NCI-H774 (cell line): Measurements from ENCODE around the gene PMVK.

Experiments
- DNase-seq: peaks from one replicate; lab custom pipeline; 2025; lab: John Stamatoyannopoulos, UW

Gene PMVK

DNA sequence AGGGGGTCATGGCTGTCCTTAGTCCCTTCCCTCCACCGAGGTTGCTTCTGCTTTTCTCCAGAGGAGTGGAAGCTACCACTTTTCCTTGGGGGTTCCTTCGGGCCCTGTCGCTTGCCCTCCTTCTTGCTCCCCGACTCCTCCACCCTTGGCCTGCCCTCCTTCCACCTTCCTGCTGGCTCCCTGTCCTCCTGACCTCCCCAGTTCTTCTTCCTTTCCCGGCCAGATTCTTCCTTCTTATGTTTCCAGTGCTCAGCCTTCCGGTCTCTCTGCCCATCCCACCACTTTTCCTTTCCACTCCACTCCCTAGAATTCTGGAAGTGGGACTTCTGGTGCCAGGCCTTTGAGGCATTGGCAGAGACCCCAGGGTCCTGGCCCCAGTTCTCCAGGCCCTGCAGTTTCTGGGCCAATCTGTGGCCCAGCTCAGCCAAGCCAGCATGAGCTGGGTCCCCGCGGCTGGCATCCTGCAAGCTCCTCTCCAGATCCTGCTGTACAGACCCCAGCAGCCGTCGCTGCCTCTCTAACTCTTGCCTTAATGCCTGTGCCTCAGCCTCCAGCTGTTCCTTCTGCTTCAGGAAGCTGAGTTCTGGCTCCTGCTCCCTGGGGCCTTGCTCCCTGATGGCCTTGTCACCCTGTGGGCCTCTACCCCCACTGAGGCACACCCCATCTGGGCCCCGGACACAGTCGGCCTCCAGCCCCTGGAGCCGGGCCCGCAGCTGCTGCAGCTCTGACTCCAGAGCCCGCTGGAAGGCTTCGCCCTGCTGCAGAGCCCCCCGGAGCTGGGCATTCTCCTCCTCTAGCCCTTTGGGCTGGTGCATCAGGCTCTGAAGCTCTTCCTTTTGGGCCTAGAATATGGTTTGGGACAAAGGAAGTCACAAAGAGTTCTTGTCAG, 9.7 kb upstream of the PMVK start:
- DNase-seq: no peak

DNA sequence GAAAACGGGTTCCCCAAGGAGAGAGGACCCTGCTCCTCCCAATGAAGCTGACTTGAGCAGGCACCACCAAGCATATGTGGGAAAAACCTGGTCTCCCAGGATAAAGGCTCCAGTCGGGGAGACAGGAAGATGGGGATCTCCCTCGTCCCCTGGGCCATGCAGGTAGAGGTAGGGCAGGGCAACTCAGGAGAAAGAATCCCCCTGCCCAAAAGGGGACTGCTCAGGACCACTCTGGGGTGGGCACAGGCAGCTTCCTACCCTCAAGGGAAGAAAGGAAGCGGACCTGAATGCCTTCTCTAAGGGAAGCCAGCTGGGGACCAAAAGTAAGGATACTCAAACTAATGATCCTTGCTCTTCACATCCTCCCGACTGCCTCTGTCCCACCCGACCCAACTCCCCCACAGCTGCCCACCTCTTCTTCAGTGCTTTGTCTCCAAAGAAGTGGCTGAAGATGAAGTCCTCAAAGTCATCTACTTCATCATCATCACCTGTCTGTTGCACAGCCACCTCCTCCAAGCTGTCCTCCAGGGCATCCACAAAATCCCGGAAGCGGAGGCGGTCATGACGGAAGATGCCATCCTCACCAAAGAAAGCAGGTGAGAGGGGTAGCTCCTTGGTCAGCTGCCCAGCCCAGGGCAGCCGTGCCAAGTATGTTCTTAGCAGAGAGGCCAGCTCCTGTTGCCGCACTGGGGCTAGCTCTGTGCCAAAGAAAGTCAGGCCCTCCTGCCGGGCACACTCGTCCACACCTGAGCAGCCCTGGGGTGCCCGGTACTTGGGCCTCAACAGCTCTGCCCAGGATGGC, 8.8 kb upstream of the PMVK start:
- no peak for DNase-seq

- no peak for DNase-seq
These were observed 8.1 kb upstream of the PMVK start for GRCh38 chr1:154944401-154945159.

DNA sequence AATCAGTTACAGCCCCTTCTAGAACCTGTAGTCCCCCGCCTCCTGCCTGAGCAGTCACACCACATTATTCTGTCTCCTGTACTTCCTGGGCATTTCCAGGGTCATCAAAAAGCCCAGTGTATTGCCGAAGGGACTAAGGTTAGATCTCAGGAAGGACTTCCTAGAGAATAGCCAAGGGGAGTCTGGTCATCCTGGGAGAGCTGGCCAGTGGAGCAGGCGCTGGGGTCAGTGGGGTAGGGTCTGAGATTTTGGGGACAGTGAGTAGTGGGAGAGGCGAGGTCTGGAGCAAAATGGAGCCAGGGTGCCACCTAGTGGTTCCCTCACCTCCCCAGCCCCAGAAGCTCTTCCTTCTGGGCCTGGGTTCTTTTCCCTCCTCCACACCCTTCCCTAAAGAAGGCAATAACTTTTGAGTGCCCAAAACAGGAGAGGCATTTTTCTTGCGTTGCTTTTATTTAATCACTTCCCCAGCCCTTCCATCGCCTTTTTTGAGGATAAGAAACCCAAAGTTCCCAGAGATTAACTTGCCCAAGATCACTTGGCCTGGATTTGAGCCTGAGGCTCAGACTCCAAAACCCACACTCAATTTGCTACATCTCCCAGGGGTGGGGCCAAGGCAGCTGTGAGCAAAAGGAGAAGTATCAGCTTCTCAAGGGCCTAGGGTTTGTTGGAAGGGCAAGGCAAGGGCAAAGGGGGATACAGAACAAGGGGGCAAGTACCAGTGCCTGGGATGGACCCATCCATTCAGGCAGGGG, 7.3 kb upstream of the PMVK start:
- no peak for DNase-seq

DNA sequence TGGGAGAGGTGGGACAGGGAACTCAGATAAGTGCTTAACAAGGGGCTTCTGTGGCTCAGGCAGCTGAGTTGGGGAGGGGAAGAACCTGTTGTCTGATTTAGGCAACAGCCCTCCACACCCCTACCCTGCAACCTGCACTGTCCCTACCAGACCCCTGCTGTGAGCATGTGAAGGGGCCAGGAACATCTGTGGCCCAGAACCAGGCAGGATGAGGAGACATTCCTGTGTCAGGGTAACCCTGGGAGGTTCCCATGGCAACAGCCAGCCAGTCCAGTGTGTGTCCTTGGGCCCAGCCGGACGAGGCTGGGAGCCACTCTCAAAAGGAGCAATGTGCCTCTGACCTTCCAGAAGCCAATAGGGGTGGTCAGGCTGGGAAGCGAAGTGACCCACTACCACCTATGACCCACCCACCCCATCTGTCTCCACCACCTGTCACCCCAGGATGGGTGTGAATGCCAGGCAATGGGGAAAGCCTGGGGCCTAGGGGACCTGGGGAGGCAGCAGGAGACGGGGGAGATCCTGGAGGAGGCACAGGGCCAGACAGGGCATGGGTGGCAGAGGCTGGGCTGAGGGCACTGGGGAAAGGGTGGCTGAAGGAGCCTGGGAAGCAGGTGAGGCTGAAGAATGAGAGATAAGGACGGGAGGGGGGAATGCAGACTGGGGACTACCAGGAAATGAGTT, 5.0 kb upstream of the PMVK start:
- no peak for DNase-seq

- DNase-seq: no peak
These were observed 4.2 kb upstream of the PMVK start for GRCh38 chr1:154940651-154941194.

DNA sequence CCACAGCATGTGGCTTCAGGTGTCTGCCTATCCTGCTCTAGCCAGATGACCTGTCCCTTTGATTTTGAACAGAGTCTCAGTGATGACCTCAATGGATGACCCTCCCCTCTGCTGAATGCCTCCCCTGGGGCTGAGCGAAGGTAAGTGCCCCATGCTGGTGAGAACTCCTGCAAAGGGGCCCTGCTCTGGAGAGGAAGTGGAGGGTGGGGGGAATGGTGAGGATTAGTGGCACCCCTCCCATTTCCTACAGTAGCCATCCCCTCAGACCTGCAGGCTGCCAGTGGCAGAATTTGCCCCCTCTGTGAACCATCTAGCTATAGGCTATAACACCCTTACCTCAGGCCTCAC, 3.7 kb upstream of the PMVK start:
- no peak for DNase-seq

DNA sequence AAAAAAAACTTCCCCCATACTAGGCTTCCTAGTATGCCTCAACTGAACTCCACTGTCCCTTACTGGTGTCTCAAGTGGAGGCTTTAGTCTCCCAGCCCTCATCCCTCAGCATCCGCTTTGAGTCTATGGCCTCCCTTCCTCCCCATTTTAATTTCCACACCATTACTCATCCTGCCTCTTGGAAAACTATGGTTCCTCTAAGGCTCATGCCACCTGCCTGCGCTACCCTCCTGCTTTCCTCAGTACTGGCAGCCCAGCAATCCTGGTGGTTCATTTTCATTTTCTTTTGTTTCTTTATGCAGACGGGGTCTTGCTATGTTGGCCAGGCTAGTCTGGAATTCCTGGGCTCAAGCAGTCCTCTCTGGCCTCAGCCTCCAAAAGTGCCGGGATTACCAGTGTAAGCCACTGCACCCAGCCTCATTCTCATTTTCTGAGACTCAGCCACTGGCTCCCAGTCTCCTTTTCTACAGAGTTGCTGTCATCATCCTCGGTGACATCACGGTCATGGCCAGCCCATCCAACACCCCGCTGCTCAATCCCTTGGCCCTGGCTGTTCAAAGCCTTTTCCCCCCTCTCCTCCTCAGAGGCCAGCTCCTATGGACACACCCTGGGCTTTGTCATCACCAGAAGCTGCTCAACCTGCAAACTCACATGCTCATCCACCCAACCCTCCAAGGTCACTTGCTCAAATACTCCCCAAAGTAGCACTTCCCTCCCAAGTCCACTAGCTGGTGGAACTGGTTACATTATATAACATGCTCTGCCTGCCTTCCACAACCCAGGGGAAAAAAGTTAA, 2.3 kb upstream of the PMVK start:
- DNase-seq: no peak

DNA sequence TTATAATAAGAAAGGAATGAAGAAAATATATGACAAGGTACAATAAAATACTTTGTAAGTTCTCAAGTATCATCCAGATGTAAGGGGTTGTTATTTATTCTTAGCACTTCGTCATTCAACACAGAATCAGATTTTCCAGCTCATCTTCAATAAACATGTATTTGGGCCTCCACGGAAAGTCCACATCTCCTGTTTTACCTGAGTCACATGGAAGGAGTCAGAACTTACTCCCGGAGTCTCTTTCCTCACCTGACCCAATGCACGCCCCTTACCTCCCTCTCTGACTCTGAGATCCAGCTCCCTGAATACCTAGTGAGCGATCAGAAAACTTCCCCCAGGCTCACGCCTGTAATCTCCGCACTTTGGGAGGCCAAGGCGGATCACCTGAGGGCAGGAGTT, 1.5 kb upstream of the PMVK start:
- no peak for DNase-seq

DNA sequence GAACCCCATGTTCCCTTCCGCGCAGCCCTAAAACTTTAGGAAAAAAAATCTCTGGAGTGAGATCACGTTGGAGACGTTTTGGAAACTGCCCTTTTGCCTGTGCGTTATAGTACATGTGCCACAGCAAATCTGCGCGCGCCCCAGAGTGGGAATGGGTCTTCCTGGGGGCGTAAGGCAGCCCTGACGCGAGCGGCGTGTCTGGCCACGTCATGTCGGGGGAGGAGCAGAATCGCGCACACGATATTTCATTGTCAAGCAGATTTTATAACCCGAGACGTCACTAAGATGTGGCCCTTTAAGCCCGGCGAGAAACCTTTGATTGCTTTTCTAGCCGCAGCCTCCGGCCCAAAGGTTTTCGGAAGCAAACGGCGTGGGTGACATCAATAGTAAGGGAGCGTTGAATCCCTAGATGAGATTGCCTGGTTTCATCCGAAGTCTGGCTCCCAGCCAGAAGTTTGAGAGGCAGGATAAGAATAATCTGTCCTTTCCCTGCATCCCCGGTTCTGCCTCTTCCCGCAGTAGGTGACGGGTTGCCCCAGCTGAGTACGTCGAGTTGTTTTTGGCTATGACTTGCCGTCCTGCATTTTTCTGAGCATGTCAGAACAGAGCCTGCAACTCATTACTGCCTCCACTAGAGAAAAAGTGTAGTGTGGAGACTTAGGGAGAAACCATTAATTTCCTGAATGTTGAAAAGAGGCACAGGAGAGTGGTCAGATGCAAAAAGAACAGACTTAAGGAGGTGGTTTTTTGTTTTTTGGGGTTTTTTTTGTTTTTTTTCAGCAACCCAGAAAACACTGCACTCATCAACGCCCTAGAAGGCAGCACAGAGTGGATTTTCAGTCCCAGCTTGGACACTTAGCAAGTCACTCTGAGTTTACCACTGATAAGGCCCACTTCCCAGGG, 817 bp upstream of the PMVK start:
- peak; percentile 88 for DNase-seq

- no peak for DNase-seq
These were observed 567 bp downstream of the PMVK start for GRCh38 chr1:154935749-154936554.

- DNase-seq: no peak
These were observed 2.1 kb downstream of the PMVK start for GRCh38 chr1:154934358-154934948.

DNA sequence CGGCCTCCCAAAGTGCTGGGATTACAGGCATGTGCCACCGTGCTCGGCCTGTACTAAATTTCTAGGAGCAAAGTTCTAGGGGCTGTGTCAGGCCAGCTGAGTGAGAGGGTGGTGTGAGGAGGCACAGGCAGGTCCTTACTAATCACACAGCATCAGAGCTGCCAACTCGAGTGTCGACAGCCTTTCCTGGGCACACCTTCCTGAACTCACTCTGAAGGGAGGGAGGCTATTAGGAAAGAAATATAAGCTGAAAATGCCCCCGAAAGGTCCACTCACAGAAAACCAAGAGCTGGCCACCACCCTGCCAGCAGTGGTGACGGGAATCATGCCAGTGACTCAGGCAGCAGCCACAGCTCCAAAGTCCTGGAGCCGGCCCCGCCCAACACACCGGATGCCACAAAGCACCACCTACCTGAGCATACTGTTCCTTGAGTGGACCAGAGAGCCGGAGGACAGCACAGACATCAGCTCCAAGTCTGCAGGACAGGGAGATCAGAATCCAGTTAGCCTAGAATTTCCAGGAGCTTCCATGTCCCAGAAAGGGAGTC, 4.5 kb downstream of the PMVK start:
- no peak for DNase-seq

GRCh38 chr1:154926201-154926600, 10.3 kb downstream of the PMVK start:
- no peak for DNase-seq

DNA sequence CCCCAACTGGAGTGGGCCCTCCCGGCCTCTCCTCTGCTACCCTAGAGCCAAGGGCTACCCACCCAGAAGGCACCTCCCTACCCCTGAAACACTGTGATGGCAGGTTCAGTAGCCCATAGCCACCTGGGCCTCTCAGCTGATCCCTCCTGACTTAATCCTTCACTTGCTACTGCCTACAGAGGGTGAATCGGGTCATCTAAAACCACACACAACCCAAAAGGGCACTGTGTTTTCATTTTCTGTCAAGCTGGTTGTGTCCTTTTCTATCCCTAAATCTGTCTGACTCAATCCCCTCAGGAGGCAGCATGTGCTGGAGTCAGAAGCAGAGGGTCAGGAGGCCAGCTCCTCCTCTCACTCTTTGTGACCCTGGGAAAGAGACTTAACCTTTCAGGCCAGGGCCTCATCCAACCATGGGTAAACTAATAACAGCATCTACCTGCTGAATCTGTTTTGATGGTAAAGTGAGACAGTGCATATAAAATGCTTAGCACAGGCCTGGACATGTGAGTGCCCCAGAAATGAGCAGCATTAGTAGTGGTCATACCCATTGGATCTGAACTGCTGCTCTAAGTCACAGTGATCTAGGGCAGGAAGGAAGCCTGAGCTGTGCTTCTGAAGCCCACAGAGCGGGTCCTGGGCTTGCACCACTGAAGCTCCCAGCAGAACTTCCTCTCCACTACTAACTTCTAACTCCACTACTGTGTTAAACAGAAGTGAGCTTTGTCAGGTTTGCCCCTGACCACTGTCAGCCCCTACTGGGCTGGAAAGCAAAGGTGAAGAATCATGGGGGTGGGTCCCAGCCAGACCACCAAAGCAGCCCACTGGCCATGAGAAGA, 11.0 kb downstream of the PMVK start:
- DNase-seq: no peak

GRCh38 chr1:154923695-154924094, 12.8 kb downstream of the PMVK start:
- no peak for DNase-seq

GRCh38 chr1:154913273-154913672, 23.2 kb downstream of the PMVK start:
- peak; percentile 20 for DNase-seq
